Lung (tissue), 13 donors: ENCODE measurements around the gene JMJD1C. TPM values are rescaled to one million over a fixed set of nuclear protein-coding genes. Genes with fewer than 3 reads are reported as not detected.

ENCODE experiments used
- ATAC-seq: fragments of 200-7000 bp; cut with Tn5 transposase; one replicate; pipeline ENCODE4 v1.9.1; 2020; ENCODE audit warnings: moderate number of reproducible peaks; ENCODE audit not compliant: insufficient read depth, low FRiP score
- DNase-seq, 3 donors: peaks; one replicate each; pipeline ENCODE4 v3.0.0-alpha.2; 2013 to 2017
- H3K27ac ChIP-seq, 2 donors: one replicate each; pipeline ENCODE4 v1.5.1; 2013; ENCODE audit warnings: mild to moderate bottlenecking in 2 of 2, moderate library complexity in 2 of 2, control low read depth in 1 of 2, inconsistent platforms in 1 of 2, low read depth in 1 of 2, low read length in 1 of 2
- H3K27me3 ChIP-seq, 3 donors: one replicate each; pipeline ENCODE4 v1.5.1; 2013; ENCODE audit warnings: low read length in 2 of 3; ENCODE audit not compliant: control insufficient read depth in 3 of 3, insufficient read depth in 3 of 3
- H3K36me3 ChIP-seq, 4 donors: one replicate each; pipeline ENCODE4 v1.5.1; 2013; ENCODE audit warnings: low read length in 4 of 4, mild to moderate bottlenecking in 1 of 4, moderate library complexity in 1 of 4; ENCODE audit not compliant: control insufficient read depth in 4 of 4, insufficient read depth in 4 of 4
- H3K4me1 ChIP-seq, 5 donors: one replicate each; pipeline ENCODE4 v1.5.1; 2013; ENCODE audit warnings: low read length in 5 of 5, mild to moderate bottlenecking in 2 of 5, moderate library complexity in 1 of 5; ENCODE audit not compliant: control insufficient read depth in 5 of 5, insufficient read depth in 5 of 5
- H3K4me3 ChIP-seq: one replicate; pipeline ENCODE4 v1.5.1; 2013; ENCODE audit warnings: mild to moderate bottlenecking, control low read depth, moderate library complexity
- H3K9ac ChIP-seq, 2 donors: one replicate each; pipeline ENCODE4 v1.5.1; 2013; ENCODE audit warnings: low read length in 2 of 2, control low read depth in 1 of 2; ENCODE audit not compliant: insufficient read depth in 1 of 2
- H3K9me3 ChIP-seq, 4 donors: one replicate each; pipeline ENCODE4 v1.5.1; 2013; ENCODE audit warnings: low read length in 3 of 4, mild to moderate bottlenecking in 1 of 4, moderate library complexity in 1 of 4; ENCODE audit not compliant: control insufficient read depth in 4 of 4, insufficient read depth in 3 of 4
- WGBS, 2 donors: extraction: QIAGEN DNeasy Blood & Tissue Kit; methylation state at CpG; one replicate each; pipeline ENCODE4 v1.1.7; 2013; 5-methylcytosine and 5-hydroxymethylcytosine counted together
- polyA plus RNA-seq, 2 donors: library from polyadenylated mRNA; stranded (reverse); fragments of 200-250 nt; gene quantifications; one replicate each; pipeline ENCODE4 v1.2.1, GENCODE V29; 2013
- small RNA-seq: library from RNA; depleted of rRNA; stranded (forward); fragments of <200 nt; gene quantifications from one replicate; pipeline ENCODE3, GENCODE V24; 2014; ENCODE audit warnings: low replicate concordance
- total RNA-seq, 2 donors: library from RNA; depleted of rRNA in 1 of 2; stranded (reverse); fragments of >200 nt in 1 of 2; gene quantifications; one replicate each; pipeline ENCODE4 v1.2.1, GENCODE V29; 2014 to 2021
- TF ChIP-seq, protein P1 (sequence below): IDR thresholded peaks from 2 replicates; pipeline ENCODE4 v1.5.1; 2012; ENCODE audit warnings: mild to moderate bottlenecking; ENCODE audit errors: control extremely low read depth, extremely low read depth
- donor health status: control.
- donor health status: control.
- donor health status: Bipolar disorder and iron deficiency.
- donor health status: healthy.
- donor health status: DM: yes; HTN: yes; CAD: no.

Gene JMJD1C
- total and polyA plus RNA-seq, 4 donors = 30.5 to 233 (median 71.2) TPM

DNA sequence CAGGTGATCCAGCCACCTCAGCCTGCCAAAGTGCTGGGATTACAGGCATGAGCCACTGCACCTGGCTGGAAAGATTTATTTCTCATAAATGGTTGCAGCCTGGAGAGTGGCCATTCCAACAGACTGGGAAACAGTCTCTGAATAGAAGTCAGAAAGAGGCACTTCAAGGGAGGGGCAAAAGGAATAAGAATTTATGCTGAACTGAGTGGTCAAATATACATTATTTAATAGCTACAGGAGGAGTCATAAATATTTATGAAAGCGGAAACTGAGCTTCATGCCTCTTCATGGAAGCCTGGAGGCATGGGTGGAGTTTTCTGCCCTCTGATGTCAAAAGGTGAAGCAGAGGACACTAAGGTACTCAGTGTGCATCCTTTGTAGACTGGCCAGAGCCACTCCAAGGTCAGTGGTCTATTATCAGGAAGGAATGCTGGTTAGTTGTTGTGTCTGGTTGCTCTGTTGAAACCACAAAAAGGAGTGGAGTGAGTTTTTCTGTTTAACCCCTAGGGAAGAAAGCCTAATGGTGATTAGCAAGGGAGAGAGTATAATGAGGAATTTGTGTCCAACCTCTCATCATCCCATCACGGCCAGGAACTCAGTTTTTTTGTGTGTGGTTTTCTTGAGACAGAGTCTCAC is 341.9 kb downstream of the JMJD1C start:
- Histone ChIP-seq H3K9me3 (no peaks in the 10 kb centered on the region), H3K4me1 (peaks cover 0 to 13% (median 0%) of the 10 kb centered on the region in 5 donors), H3K27me3 (no peaks in the 10 kb centered on the region), H3K4me3 (no peak overlapping the region), H3K27ac (no peak overlapping the region), H3K9ac (no peak overlapping the region), H3K36me3 (no peaks in the 10 kb centered on the region)
- ATAC-seq (no peak), DNase-seq (no peak)
- WGBS, 2 donors = 88 to 89% methylated on average over 2 of the region's 2 CpGs
- TF ChIP-seq, protein P1, sequence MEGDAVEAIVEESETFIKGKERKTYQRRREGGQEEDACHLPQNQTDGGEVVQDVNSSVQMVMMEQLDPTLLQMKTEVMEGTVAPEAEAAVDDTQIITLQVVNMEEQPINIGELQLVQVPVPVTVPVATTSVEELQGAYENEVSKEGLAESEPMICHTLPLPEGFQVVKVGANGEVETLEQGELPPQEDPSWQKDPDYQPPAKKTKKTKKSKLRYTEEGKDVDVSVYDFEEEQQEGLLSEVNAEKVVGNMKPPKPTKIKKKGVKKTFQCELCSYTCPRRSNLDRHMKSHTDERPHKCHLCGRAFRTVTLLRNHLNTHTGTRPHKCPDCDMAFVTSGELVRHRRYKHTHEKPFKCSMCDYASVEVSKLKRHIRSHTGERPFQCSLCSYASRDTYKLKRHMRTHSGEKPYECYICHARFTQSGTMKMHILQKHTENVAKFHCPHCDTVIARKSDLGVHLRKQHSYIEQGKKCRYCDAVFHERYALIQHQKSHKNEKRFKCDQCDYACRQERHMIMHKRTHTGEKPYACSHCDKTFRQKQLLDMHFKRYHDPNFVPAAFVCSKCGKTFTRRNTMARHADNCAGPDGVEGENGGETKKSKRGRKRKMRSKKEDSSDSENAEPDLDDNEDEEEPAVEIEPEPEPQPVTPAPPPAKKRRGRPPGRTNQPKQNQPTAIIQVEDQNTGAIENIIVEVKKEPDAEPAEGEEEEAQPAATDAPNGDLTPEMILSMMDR = no peak

DNA sequence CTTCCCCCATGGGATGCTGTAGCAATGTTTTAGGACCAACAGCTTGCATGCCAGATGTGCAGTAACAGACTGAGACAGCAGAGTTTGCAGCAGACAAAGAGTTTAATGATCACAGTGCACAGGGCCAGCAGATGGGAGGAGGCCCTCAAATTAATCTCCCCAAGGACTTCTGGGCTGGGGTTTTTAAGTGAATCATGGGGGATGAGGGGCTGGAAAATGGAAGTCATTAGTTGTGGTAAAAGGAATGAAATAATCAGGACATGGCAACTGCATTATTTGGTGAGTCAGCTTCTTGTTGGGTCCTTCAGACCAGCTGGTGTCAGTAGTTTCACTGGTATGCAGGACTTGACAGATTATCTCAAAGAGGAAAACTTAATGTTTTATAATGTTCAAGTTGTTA is 345.2 kb downstream of the JMJD1C start:
- H3K4me1 ChIP-seq = peaks cover 0 to 22% (median 4%) of the 10 kb centered on the region in 5 donors
- no peaks in the 10 kb centered on the region for H3K9me3 ChIP-seq
- peak; percentile 24 to 67 (median 61) for DNase-seq
- no peaks in the 10 kb centered on the region for H3K36me3 ChIP-seq
- TF ChIP-seq, protein P1 = no peak
- peak; percentile 8 for ATAC-seq
- no peaks in the 10 kb centered on the region for H3K27me3 ChIP-seq
- no peak overlapping the region for H3K27ac ChIP-seq
- H3K4me3 ChIP-seq = no peak overlapping the region
- H3K9ac ChIP-seq = no peak overlapping the region

DNA sequence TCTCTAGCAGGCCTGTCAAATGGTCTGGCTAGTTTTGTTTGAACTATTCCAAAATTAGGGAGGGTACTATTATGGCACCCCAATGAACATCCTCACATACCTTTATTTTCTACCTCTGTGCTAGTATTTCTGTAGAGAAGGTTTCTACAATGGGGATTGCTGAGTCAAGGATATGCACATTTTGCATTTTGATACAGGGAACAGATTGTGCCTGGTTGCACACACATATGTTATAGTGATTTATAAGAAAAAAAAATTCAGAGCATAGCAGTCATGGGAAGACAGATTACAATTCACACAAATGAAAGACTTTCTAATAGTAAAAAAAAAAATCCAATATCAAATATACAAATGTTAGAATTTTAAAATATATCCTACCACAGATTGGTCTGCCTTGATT is 346.7 kb downstream of the JMJD1C start:
- H3K9me3 ChIP-seq = no peaks in the 10 kb centered on the region
- DNase-seq (no peak), ATAC-seq (no peak)
- H3K4me1 ChIP-seq = peaks cover 3 to 29% (median 12%) of the 10 kb centered on the region in 5 donors
- TF ChIP-seq, protein P1 = no peak
- H3K27me3 ChIP-seq = no peaks in the 10 kb centered on the region
- no peak overlapping the region for H3K27ac ChIP-seq
- H3K36me3 ChIP-seq = no peaks in the 10 kb centered on the region
- H3K4me3 ChIP-seq = no peak overlapping the region
- no peak overlapping the region for H3K9ac ChIP-seq

Small RNAs within 50 kb of the gene (small RNA-seq; reads per million reads assigned to genes)
- gene AC022022.1 (not detected), gene MIR1296 (9.5 reads per million, percentile 96 among the genes with 10 or more reads in this experiment)

Other genes with a start within 250 kb of the JMJD1C start
- gene REEP3, start 55.4 kb upstream of the JMJD1C start, total RNA-seq = 10 to 100 TPM; 34.7 to 45.9 TPM
- 10 to 100 TPM; 11.5 to 14.2 TPM for gene REEP3, start 55.4 kb upstream of the JMJD1C start, polyA plus RNA-seq